ENCODE data around the gene KCNIP1. TPM values are rescaled to one million over a fixed set of nuclear protein-coding genes. Genes with fewer than 3 reads are reported as not detected.

KCNIP1 gene
- total RNA-seq, 4 donors from 2014 or later, result not detected

GRCh38 chr5:170638051-170638450 is 134.2 kb downstream of the KCNIP1 start:
- Histone ChIP-seq H3K27me3 (no peaks in the 10 kb centered on the region), H3K9me3 (no peaks in the 10 kb centered on the region)

GRCh38 chr5:170638454-170639220 is 134.8 kb downstream of the KCNIP1 start:
- H3K4me3 ChIP-seq, result no peak overlapping the region
- DNase-seq, result peak in 2 of 3 donors; percentile 33 to 74
- no peaks in the 10 kb centered on the region for H3K9me3 ChIP-seq
- H3K36me3 ChIP-seq, result no peaks in the 10 kb centered on the region
- H3K27me3 ChIP-seq, result no peaks in the 10 kb centered on the region
- H3K4me1 ChIP-seq, result peaks cover 0 to 9% (median 0%) of the 10 kb centered on the region in 4 donors
- TF ChIP-seq POLR2A (IDR thresholded peaks at IDR 0.05) (no peak), CTCF (IDR thresholded peaks at IDR 0.05) (peak; percentile 37 to 68 (median 64))
- H3K27ac ChIP-seq, result no peak overlapping the region

More at GRCh38 chr5:170638051-170638450, 134.2 kb downstream of the KCNIP1 start:
- Histone ChIP-seq H3K36me3 (no peaks in the 10 kb centered on the region), H3K27ac (no peak overlapping the region), H3K4me3 (no peak overlapping the region), H3K4me1 (peaks cover 0 to 10% (median 0%) of the 10 kb centered on the region in 4 donors)
- peak in 1 of 3 donors; percentile 28 for DNase-seq
- TF ChIP-seq POLR2A (IDR thresholded peaks at IDR 0.05), result no peak
- TF ChIP-seq CTCF (IDR thresholded peaks at IDR 0.05), result no peak

DNA sequence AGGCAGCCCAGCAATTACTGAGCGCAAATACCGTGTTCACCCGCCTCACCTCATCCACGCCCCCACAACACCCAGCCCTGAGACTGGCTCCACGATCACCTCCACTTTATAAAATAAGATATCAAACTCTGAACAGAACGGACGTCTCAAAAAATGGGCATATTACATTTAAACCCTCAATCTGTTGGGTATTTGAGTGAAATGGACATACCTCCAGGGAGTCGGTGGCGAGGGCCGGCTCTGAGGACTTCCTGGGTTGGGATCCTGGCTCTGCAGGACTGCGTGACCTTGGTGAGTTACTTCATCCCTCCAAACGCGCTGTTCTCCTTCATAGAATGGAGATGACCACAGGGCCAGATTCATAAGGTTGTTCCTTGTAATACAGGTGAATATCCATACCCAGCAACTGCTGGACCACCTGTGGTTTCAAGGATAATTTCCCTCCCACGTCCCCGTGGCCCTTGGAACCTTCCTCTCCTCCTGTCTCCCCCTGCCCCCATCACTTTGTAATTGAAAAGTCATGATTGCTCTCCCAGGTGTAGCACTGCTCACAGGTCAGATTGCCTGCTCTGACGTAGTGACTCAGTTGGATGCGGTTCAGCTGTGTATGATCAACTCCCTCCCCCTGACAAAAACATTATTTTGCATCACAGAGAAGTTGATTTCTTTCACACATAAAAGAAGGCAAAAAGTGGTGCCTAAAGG is 135.6 kb downstream of the KCNIP1 start:
- H3K4me3 ChIP-seq, result no peak overlapping the region
- TF ChIP-seq CTCF (IDR thresholded peaks at IDR 0.05), result no peak
- TF ChIP-seq POLR2A (IDR thresholded peaks at IDR 0.05), result no peak
- H3K27ac ChIP-seq, result no peak overlapping the region
- DNase-seq, result peak in 1 of 3 donors; percentile 6
- no peaks in the 10 kb centered on the region for H3K9me3 ChIP-seq
- H3K4me1 ChIP-seq, result peaks cover 0 to 2% (median 0%) of the 10 kb centered on the region in 4 donors
- H3K27me3 ChIP-seq, result no peaks in the 10 kb centered on the region
- no peaks in the 10 kb centered on the region for H3K36me3 ChIP-seq

DNA sequence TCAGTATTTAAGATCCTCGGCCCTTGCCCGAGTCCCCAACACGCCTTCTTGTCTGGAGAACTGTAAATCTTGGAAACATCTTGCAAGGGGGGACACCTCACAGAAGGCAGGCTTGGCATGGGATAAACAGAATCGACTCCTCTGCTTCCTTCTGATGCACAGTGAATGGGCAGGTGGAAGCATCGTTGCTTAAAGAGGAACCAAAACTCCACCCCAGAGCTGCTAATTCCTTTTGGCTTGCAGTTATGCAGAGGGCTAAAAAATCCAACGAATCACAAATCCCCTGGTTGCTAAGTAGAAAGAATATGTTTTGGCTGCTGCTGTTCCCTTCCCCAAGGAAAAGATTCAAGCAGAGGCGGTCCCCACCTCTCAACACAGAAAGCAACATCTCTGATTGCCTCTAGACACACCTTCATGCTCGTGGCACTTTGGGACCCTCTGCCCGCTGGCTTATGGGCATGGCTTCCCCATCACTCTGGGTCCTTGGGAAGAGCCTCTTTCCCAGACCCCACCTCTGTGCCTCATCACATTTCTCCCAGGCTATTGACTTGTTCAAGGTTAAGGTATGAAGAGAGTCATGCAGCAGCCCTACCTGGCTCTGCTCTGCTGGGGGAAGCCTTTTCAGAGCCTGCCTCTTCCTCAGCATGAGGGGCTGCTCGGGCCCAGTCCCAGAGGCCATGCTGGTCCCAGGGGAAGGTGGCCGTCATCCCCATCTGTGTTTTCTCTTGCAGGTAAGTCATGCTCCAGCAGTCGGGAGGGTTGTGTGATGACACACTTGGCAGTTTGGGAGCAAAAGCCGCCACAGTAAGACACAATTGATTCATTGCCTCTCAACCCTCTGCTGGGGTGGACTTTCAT is 137.1 kb downstream of the KCNIP1 start:
- no peaks in the 10 kb centered on the region for H3K4me1 ChIP-seq
- H3K27ac ChIP-seq, result no peak overlapping the region
- TF ChIP-seq CTCF (IDR thresholded peaks at IDR 0.05) (no peak), POLR2A (IDR thresholded peaks at IDR 0.05) (no peak)
- H3K36me3 ChIP-seq, result no peaks in the 10 kb centered on the region
- peak in 1 of 3 donors; percentile 34 for DNase-seq
- no peaks in the 10 kb centered on the region for H3K9me3 ChIP-seq
- H3K27me3 ChIP-seq, result no peaks in the 10 kb centered on the region
- no peak overlapping the region for H3K4me3 ChIP-seq

DNA sequence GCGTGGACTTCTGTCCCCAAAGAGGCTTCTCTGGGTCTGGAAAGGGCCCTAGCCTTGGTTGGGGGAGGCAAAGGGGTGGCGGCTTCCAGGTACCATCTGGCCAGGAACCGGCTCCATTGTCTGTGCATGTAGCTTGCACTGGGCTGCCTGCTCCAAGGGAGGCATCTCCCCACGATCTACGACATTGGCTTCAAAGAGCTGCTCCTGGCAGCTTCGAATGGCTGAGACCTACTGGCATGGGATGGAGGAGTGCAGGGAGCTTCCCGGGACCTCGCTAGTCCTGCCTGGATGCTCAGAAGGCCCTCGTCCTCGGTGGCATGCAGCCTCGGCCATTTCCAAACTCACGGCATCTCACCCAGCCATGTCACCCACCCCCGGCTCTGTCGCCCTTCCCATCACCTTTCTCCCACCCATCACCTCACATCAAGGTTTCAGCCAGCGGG is 137.8 kb downstream of the KCNIP1 start:
- Histone ChIP-seq H3K4me3 (no peak overlapping the region), H3K4me1 (no peaks in the 10 kb centered on the region), H3K27me3 (no peaks in the 10 kb centered on the region), H3K27ac (no peak overlapping the region), H3K9me3 (no peaks in the 10 kb centered on the region), H3K36me3 (no peaks in the 10 kb centered on the region)
- DNase-seq, result no peak
- TF ChIP-seq CTCF (IDR thresholded peaks at IDR 0.05) (no peak), POLR2A (IDR thresholded peaks at IDR 0.05) (no peak)
